CD14-positive monocyte (primary cell): ENCODE results near the gene CTAG2. TPM values are rescaled to one million over a fixed set of nuclear protein-coding genes. Genes with fewer than 3 reads are reported as not detected.

Experiments
- DNase-seq, 3 donors: peaks; one replicate each; pipeline ENCODE4 v3.0.0-alpha.2; 2011 to 2022
- H2AFZ ChIP-seq: 2 replicates; pipeline ENCODE4 v1.6.0; 2012; ENCODE audit warnings: mild to moderate bottlenecking, low read depth, low read length, inconsistent platforms; ENCODE audit not compliant: insufficient read depth, poor library complexity, severe bottlenecking
- H3K27ac ChIP-seq, 2 donors: 1 replicate in 1 of 2; 2 replicates in 1 of 2; pipeline ENCODE4 v1.5.1; 2012 to 2013; ENCODE audit warnings: low read length in 2 of 2, control low read depth in 1 of 2, inconsistent platforms in 1 of 2, low read depth in 1 of 2, mild to moderate bottlenecking in 1 of 2
- H3K27me3 ChIP-seq, 2 donors: one replicate each; pipeline versions ENCODE4 v1.6.0 to v1.6.1; 2011 to 2013; ENCODE audit warnings: low read length in 2 of 2; ENCODE audit not compliant: control insufficient read depth in 2 of 2, insufficient read depth in 2 of 2
- H3K36me3 ChIP-seq, 2 donors: replicated peaks in 1 of 2; 1 replicate in 1 of 2; 2 replicates in 1 of 2; pipeline versions ENCODE4 v1.5.1 to v1.6.1; 2012 to 2013; ENCODE audit warnings: low read length in 2 of 2, control low read depth in 1 of 2, inconsistent platforms in 1 of 2, mild to moderate bottlenecking in 1 of 2; ENCODE audit not compliant: insufficient read depth in 2 of 2, control insufficient read depth in 1 of 2
- H3K4me1 ChIP-seq, 2 donors: 1 replicate in 1 of 2; 2 replicates in 1 of 2; pipeline versions ENCODE4 v1.5.1 to v1.6.1; 2012 to 2013; ENCODE audit warnings: low read length in 2 of 2, control low read depth in 1 of 2, inconsistent platforms in 1 of 2, mild to moderate bottlenecking in 1 of 2, moderate library complexity in 1 of 2; ENCODE audit not compliant: insufficient read depth in 2 of 2, control insufficient read depth in 1 of 2
- H3K4me2 ChIP-seq: replicated peaks from 2 replicates; pipeline ENCODE3; 2012; ENCODE audit warnings: low read length, moderate library complexity, mild to moderate bottlenecking; ENCODE audit not compliant: poor library complexity, severe bottlenecking; ENCODE audit errors: extremely low read depth
- H3K4me3 ChIP-seq, 3 experiments: fragments of 200-600 bp in 1 of 3; sonication (generic) in 1 of 3; replicated peaks in 1 of 3; 1 replicate in 2 of 3; 2 replicates in 1 of 3; pipeline ENCODE4 v1.5.1; 2011 to 2013; ENCODE audit warnings: low read length in 3 of 3, mild to moderate bottlenecking in 3 of 3, control low read depth in 2 of 3, low read depth in 2 of 3, inconsistent platforms in 1 of 3, moderate library complexity in 1 of 3
- H3K79me2 ChIP-seq: 2 replicates; pipeline ENCODE4 v1.6.0; 2012; ENCODE audit warnings: mild to moderate bottlenecking, control low read depth, inconsistent platforms, low read length, moderate library complexity; ENCODE audit not compliant: insufficient read depth
- H3K9ac ChIP-seq: 2 replicates; pipeline ENCODE4 v1.6.0; 2017; ENCODE audit warnings: low read length, mild to moderate bottlenecking; ENCODE audit not compliant: insufficient read depth, poor library complexity, severe bottlenecking
- H3K9me3 ChIP-seq, 2 donors: replicated peaks in 1 of 2; 1 replicate in 1 of 2; 2 replicates in 1 of 2; pipeline versions ENCODE4 v1.5.1 to v1.6.1; 2012 to 2013; ENCODE audit warnings: low read length in 2 of 2, control low read depth in 1 of 2; ENCODE audit not compliant: control insufficient read depth in 1 of 2, insufficient read depth in 1 of 2
- H4K20me1 ChIP-seq: 2 replicates; pipeline ENCODE4 v1.6.0; 2012; ENCODE audit warnings: mild to moderate bottlenecking, low read length, control low read depth, moderate library complexity; ENCODE audit not compliant: insufficient read depth
- H3K27ac Mint-ChIP-seq, 7 donors: one replicate each; pipeline ENCODE4 v1.8.0; 2020; ENCODE audit warnings: mild to moderate bottlenecking in 7 of 7, mixed read lengths in 7 of 7, moderate library complexity in 6 of 7, inconsistent platforms in 2 of 7
- H3K27me3 Mint-ChIP-seq, 3 donors: one replicate each; pipeline ENCODE4 v1.8.0; 2021 to 2022; ENCODE audit warnings: low read depth in 3 of 3, mild to moderate bottlenecking in 3 of 3, mixed read lengths in 3 of 3, moderate library complexity in 3 of 3, inconsistent platforms in 1 of 3
- H3K36me3 Mint-ChIP-seq, 2 donors: one replicate each; pipeline ENCODE4 v1.8.0; 2020; ENCODE audit warnings: mixed read lengths in 2 of 2, inconsistent platforms in 1 of 2, mild to moderate bottlenecking in 1 of 2
- H3K4me1 Mint-ChIP-seq: one replicate; pipeline ENCODE4 v1.8.0; 2020; ENCODE audit warnings: mild to moderate bottlenecking, mixed read lengths
- H3K4me3 Mint-ChIP-seq, 2 donors: one replicate each; pipeline ENCODE4 v1.8.0; 2020; ENCODE audit warnings: mild to moderate bottlenecking in 2 of 2, mixed read lengths in 2 of 2, moderate library complexity in 1 of 2
- H3K9me3 Mint-ChIP-seq, 7 donors: one replicate each; pipeline ENCODE4 v1.8.0; 2020 to 2022; ENCODE audit warnings: mixed read lengths in 7 of 7, mild to moderate bottlenecking in 6 of 7, moderate library complexity in 6 of 7, inconsistent platforms in 2 of 7
- CTCF ChIP-seq: fragments of 200-600 bp; IDR thresholded peaks from one replicate; pipeline ENCODE4 v1.8.0; 2022; ENCODE audit warnings: antibody characterized with exemption, mild to moderate bottlenecking
- WGBS: methylation state at CpG from one replicate; pipeline ENCODE4 v1.1.5; 2013; ENCODE audit warnings: missing lambda C conversion rate; ENCODE audit not compliant: insufficient coverage; 5-methylcytosine and 5-hydroxymethylcytosine counted together
- intact Hi-C, 2 donors: fragments of 100-400 bp; cut with micrococcal nuclease; formaldehyde crosslinking; loops; one replicate each; pipeline versions ENCODE4 v1.15.0 to v1.15.1; 2023
- polyA plus RNA-seq, 3 donors: library from polyadenylated mRNA; depleted of rRNA in 1 of 3; unstranded in 2 of 3; stranded (reverse) in 1 of 3; fragments of 300-500 nt in 2 of 3; fragments of >200 nt in 1 of 3; fragmentation: Illumina TruSeq in 2 of 3; gene quantifications; 1 replicate in 2 of 3; 2 replicates in 1 of 3; pipeline ENCODE4 v1.2.3, GENCODE V29; 2012 to 2021
- small RNA-seq: library from RNA; depleted of rRNA; stranded (forward); fragments of <200 nt; gene quantifications from one replicate; pipeline ENCODE3, GENCODE V24; 2012; ENCODE audit warnings: low read depth; ENCODE audit not compliant: insufficient read length

The CTAG2 gene
- polyA plus RNA-seq, 3 donors = not detected

- Mint-ChIP-seq H3K36me3 (no peaks in the 10 kb centered on the region), H3K4me1 (peaks cover 24% of the 10 kb centered on the region), H3K27me3 (peaks cover 0 to 1% (median 1%) of the 10 kb centered on the region in 3 donors), H3K9me3 (peaks cover 0 to 8% (median 0%) of the 10 kb centered on the region in 7 donors), H3K4me3 (no peak overlapping the region), H3K27ac (no peak overlapping the region)
- no peak overlapping the region for H2AFZ ChIP-seq
- H3K4me1 ChIP-seq = peaks cover 6 to 12% of the 10 kb centered on the region in 2 donors
- DNase-seq = no peak
- no CpG with 5 or more reads among the region's 18 CpGs for WGBS
- no peaks in the 10 kb centered on the region for H3K79me2 ChIP-seq
- H3K4me2 ChIP-seq = no peak overlapping the region
- H3K27me3 ChIP-seq = no peaks in the 10 kb centered on the region
- intact Hi-C loops = no loop called here
- no peak overlapping the region for H3K9ac ChIP-seq
- no peak overlapping the region for H3K27ac ChIP-seq
- no peak overlapping the region for H3K4me3 ChIP-seq
- H3K36me3 ChIP-seq = no peaks in the 10 kb centered on the region
- no peak for TF ChIP-seq CTCF
- no peaks in the 10 kb centered on the region for H4K20me1 ChIP-seq
- no peaks in the 10 kb centered on the region for H3K9me3 ChIP-seq
Observed at GRCh38 chrX:154602766-154603437, 50.5 kb downstream of the CTAG2 start.

- Mint-ChIP-seq H3K27me3 (peaks cover 0 to 1% (median 1%) of the 10 kb centered on the region in 3 donors), H3K9me3 (peaks cover 0 to 15% (median 0%) of the 10 kb centered on the region in 7 donors), H3K36me3 (no peaks in the 10 kb centered on the region), H3K4me3 (no peak overlapping the region), H3K27ac (no peak overlapping the region), H3K4me1 (peaks cover 24% of the 10 kb centered on the region)
- H3K9me3 ChIP-seq = no peaks in the 10 kb centered on the region
- H3K27me3 ChIP-seq = no peaks in the 10 kb centered on the region
- H3K36me3 ChIP-seq = no peaks in the 10 kb centered on the region
- H4K20me1 ChIP-seq = no peaks in the 10 kb centered on the region
- H3K4me2 ChIP-seq = no peak overlapping the region
- no peak overlapping the region for H3K9ac ChIP-seq
- no peak for DNase-seq
- H3K4me1 ChIP-seq = peaks cover 6 to 12% of the 10 kb centered on the region in 2 donors
- intact Hi-C loops = no loop called here
- no CpG with 5 or more reads among the region's 13 CpGs for WGBS
- H3K27ac ChIP-seq = no peak overlapping the region
- TF ChIP-seq CTCF = no peak
- no peak overlapping the region for H2AFZ ChIP-seq
- no peak overlapping the region for H3K4me3 ChIP-seq
- H3K79me2 ChIP-seq = no peaks in the 10 kb centered on the region
Observed at GRCh38 chrX:154602226-154602625, 51.2 kb downstream of the CTAG2 start.

Small RNA genes lying within 50 kb of the gene (small RNA-seq; reads per million reads assigned to genes)
- gene AC244090.1 (not detected), gene AC244107.2 (not detected)

Other genes starting within 250 kb of the CTAG2 start
- 10 to 100 TPM; 26.2 to 64.5 (median 27.2) TPM for gene DNASE1L1, start 244.3 kb downstream of the CTAG2 start, polyA plus RNA-seq
- 100 to 1,000 TPM in 1 of 3 donors, 10 to 100 TPM in 2; 21.7 to 166 (median 21.9) TPM for gene TAFAZZIN, start 242.0 kb downstream of the CTAG2 start, polyA plus RNA-seq
- gene ATP6AP1, start 224.9 kb downstream of the CTAG2 start, polyA plus RNA-seq = 100 to 1,000 TPM; 116 to 178 (median 145) TPM
- gene GDI1, start 216.4 kb downstream of the CTAG2 start, polyA plus RNA-seq = 100 to 1,000 TPM in 1 of 3 donors, 10 to 100 TPM in 2; 15.8 to 398 (median 21.3) TPM
- 10 to 100 TPM; 23.9 to 88.9 (median 46.4) TPM for gene FAM50A, start 209.4 kb downstream of the CTAG2 start, polyA plus RNA-seq
- 10 to 100 TPM in 1 of 3 donors, under 1 TPM in 1, not detected in 1; 0.02 to 10.9 TPM for gene PLXNA3, start 195.3 kb downstream of the CTAG2 start, polyA plus RNA-seq
- gene LAGE3, start 174.3 kb downstream of the CTAG2 start, polyA plus RNA-seq = 10 to 100 TPM; 12.4 to 30.9 (median 18.6) TPM
- gene UBL4A, start 167.0 kb downstream of the CTAG2 start, polyA plus RNA-seq = 10 to 100 TPM; 27.9 to 29.0 (median 28.1) TPM
- gene SLC10A3, start 162.9 kb downstream of the CTAG2 start, polyA plus RNA-seq = 10 to 100 TPM; 25.3 to 33.1 (median 26.7) TPM
- gene FAM3A, start 137.3 kb downstream of the CTAG2 start, polyA plus RNA-seq = 10 to 100 TPM; 14.5 to 26.5 (median 16.3) TPM
- 100 to 1,000 TPM in 1 of 3 donors, 10 to 100 TPM in 2; 10.7 to 165 (median 14.7) TPM for gene G6PD, start 106.7 kb downstream of the CTAG2 start, polyA plus RNA-seq
- 10 to 100 TPM; 31.3 to 60.8 (median 33.7) TPM for gene IKBKG, start 106.0 kb downstream of the CTAG2 start, polyA plus RNA-seq
- not detected for gene CTAG1A, start 68.4 kb downstream of the CTAG2 start, polyA plus RNA-seq
- not detected for gene CTAG1B, start 34.3 kb downstream of the CTAG2 start, polyA plus RNA-seq
- gene GAB3, start 97.5 kb upstream of the CTAG2 start, polyA plus RNA-seq = 10 to 100 TPM in 1 of 3 donors, 1 to 10 TPM in 2; 6.2 to 44.0 (median 9.5) TPM
- 10 to 100 TPM; 14.1 to 21.6 (median 17.0) TPM for gene DKC1, start 109.3 kb upstream of the CTAG2 start, polyA plus RNA-seq
- 100 to 1,000 TPM; 120 to 139 (median 135) TPM for gene MPP1, start 151.9 kb upstream of the CTAG2 start, polyA plus RNA-seq
- gene SMIM9, start 181.1 kb upstream of the CTAG2 start, polyA plus RNA-seq = not detected
- gene F8A1, start 232.8 kb upstream of the CTAG2 start, polyA plus RNA-seq = 10 to 100 TPM in 1 of 3 donors, 1 to 10 TPM in 2; 6.7 to 15.3 (median 8.1) TPM